IPS DF 4.7 (cell line): Measurements from ENCODE around the gene PRR12.

Source experiments
- DNase-seq: peaks from one replicate; pipeline ENCODE4 v3.0.0-alpha.2; 2013; ENCODE audit warnings: low spot score; ENCODE audit errors: extremely low read depth

PRR12 gene

DNA sequence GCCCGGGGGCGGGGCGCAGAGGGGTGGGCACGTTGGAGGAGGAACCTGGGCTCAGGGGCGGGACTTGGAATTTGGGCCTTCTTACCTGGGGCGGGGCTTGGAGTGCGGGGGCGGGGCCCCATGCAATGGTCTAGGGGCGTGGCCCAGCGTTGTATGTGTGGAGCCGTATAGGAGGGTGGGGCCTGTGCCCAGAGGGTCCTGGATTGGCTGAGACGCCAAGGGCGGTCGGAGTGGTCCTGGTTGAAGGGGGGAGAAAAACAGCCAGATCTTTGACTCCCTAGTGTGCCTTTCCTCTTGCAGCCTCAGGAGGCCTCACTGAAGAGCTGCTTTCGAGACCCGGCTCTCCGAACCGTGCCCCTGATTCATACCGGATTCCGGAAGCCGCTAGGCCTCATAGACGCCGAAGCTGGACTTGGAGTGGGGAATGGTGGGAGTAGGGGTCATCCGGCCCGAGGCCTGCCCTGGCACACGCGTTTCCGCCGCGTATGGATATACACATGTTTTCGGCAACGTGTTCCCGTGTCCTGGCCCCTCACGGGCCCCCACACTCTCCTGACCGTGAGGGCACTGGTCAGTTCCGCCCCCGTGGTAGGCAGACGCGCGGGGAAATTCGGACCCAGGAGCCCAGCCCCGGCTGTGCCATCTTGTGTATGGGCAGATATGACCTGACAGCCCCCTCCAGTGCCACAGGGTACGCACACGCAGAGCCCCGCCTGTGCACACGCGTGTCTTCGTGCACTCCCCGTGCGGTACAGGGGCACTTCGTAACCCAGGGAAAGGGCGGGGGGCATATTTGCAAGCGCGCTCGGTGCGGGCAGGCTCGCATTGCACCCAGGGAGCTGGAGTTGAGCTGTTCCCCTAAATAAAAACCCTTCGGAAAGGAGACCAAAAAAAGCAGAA lies 661 bp upstream of the PRR12 start:
- DNase-seq, result peak; percentile 96

DNA sequence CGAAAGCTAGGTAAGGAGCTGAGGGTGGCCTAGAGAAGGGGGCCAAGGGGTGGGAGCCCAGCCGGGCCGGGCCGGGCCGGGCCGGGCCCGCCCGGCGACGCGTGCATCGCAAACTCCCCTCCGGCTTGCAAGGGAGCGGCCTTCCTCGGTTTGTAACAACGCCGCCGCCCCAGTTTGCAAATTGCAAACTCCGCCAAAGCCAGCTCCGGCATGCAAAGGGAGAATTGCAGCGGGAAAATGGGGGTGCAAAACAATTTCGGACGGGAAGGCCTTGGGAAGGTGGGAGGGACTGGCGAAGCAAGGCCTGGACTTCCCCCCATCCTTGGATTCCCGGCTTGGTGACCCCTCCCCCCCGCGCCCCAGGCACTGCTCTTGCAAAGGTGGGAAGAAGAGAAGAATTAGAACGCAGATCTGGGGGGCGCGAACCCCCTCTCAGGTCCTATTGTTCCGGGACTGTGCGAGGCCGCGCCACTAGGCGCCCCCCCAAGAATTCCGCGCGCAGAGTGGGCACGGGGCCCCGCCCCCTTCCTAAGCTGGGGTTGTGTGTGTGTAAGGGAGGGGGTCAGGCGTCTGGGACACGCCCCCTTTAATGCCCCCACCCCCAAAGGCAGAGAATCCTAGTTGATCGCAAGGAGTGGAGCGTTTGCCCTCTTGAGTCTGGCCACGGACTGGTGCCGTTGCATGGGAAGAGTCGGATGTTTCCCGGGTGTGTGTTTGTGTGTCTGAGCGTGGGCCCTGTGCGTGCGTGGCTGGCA lies 926 bp downstream of the PRR12 start:
- no peak for DNase-seq

DNA sequence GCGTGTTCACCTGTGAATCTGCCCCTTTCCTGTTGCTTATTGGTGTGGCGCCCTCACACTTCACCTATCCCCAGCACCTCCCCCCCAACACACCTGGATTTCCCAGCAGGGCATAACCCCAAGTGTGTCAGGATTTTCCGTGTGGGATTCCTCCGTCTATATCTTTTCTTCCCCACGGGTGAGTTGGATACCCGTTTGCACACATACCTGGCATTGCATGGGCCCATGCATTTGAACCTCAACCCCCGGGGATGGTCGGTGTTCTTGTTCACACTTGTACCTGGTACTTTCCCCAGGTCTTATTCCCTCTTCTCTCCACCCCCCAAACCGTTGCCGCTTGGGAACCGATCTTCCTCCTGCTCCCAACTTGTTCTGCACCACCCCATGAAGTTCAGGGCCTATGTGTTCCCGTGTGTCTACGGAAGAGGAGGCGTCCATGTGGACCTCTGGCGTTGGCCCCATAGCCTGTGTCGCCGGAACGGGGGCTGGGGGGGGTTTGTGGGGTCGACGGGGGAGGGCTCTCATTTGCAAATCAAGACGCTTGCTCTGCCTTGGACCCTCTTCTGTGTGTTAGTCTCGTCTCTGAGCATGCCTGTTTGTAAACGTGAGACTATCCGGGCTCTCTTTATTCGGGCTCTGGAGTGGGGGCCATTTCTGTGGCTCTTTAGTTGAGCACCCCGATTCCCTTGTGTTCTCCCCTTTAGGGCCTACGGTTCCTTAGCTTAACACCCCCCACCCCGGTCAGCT lies 1.7 kb downstream of the PRR12 start:
- DNase-seq, result no peak

DNA sequence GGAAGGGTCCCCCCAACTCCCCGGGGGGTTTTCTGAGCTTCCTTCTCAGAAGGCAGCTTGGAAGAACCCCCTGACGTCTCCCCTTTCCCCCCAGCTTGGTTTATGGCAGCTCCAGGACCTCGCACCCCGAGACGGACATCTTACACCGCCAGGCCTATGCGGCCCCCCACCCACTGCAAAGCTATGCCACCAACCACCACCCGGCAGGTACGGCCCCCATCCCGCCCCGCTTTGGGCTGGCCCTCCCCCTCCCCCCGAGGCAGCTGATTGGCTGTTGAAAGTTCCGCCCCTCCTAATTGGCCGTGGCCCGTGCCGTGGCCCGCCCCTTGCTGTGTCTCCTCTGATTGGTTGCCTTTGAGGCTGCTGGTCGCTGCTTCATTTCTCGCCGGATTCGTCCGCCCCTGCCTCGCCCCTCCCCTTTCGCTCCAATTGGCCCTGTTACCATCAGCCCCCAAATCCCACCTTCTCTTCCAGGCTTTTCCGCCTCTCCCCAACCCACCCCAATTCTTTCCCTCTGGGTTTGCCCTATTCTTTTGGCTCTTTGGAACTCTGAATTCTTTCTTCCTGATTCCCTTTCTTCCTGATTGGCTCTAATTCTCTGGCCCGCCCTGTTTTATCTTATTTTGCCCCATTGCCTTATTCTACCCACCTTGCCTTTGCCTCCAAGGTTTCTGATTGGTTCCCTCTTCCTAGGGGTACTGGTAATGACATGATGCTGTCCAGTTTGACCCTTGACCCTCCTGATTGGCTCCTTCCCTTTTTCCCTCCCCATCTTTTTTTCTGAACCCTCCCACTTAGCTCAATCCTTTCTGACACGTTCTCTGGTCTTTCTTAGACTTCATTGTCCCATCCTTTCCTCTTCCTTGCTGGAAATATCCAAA lies 2.5 kb downstream of the PRR12 start:
- no peak for DNase-seq

DNA sequence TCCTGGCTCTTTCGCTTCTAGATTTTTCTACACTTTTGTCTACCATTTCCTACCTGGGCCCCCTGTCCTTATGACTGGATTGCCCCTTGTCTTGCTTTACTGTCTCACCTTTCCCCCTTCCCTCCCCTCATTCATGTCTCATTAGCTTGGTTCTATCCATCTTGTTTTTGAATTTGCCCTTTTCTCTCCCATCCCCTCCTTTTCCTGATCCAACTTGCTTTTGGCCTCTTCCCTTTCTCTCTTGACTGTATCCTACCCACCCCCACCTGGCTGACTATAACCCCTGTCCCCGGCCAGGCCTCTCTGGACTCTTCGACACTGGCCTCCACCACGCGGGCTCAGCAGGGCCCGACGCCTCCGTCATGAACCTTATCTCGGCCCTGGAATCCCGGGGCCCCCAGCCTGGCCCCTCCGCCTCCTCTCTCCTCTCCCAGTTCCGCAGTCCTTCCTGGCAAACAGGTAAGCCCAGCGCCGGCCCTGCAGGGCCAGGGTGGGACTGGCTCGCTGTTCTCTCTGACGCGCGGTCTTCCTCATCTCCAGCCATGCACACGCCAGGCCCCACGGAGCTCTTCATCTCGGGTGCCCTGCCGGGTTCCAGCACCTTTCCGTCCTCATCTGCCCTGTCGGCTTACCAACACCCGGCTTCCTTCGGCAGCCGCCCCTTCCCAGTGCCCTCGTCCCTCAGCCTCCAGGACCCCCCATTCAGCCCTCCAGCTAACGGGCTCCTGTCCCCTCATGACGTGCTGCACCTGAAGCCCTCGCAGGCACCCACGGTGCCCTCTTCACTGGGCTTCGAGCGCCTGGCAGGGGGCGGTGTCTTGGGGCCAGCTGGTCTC lies 3.4 kb downstream of the PRR12 start:
- no peak for DNase-seq

DNA sequence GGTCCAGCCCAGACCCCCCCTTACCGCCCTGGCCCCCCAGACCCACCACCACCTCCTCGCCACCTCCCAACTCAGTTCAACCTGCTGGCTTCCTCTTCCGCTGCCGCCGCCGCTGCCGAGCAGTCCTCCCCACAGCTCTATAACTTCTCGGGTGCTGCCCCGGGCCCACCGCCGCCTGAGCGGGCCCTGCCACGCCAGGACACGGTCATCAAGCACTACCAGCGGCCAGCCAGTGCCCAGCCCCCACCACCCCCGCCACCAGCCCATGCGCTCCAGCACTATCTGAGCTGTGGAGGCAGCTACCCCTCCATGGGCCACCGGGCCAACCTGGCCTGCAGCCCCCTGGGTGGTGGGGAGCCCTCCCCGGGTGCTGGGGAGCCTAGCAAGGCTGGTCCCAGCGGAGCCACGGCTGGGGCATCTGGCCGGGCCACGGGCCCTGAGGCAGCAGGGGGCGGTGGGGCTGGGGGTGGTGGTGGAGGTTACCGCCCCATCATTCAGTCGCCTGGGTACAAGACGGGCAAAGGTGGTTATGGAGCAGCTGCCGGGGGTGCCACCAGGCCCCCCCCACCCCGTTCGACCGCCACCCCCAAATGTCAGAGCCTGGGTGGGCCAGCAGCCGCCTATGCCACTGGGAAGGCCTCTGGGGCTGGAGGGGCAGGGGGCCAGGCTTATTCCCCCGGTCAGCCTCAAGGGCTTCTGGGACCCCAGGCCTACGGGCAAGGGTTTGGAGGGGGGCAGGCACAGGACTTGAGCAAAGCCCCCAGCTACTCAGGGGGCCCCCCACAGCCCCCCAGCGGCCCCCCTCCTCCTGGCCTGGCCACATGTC lies 4.2 kb downstream of the PRR12 start:
- DNase-seq, result no peak

DNA sequence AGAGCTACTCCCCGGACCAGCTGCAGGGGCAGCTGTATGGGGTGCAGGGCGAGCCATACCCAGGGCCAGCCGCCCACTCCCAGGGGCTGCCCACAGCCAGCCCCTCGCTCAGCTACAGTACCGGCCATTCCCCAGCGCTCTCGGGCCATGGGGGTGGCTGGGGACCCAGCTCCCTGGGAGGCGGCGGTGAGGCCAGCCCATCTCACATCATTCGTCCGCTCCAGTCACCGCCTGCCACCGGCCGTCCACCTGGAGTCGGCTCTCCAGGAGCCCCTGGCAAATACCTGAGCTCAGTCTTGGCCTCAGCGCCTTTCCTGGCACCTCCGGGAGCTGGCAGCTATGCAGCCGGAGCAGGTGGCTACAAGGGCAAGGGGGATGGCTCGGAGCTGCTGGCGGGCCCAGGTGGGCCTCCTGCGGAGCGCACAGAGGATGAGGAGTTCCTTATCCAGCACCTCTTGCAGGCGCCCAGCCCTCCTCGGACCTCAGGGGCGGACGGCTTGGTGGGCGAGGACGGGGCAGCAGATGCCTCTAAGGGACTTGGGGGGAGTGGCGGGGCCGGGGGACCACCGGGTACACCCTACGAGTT lies 4.9 kb downstream of the PRR12 start:
- no peak for DNase-seq

DNA sequence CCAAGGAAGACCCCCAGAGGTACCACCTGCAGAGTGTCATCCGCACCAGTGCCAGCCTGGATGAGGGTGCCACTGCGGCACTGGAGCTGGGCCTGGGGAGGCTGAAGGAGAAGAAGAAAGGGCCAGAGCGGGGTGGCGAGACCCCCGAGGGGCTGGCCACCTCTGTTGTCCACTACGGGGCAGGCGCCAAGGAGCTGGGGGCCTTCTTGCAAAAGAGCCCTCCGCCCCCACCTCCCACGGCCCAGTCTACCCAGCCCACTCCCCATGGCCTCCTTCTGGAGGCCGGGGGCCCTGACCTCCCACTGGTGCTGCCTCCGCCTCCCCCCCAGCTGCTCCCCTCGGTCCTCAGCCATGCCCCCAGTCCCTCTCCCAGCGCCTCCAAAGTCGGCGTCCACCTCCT lies 5.4 kb downstream of the PRR12 start:
- DNase-seq, result no peak

DNA sequence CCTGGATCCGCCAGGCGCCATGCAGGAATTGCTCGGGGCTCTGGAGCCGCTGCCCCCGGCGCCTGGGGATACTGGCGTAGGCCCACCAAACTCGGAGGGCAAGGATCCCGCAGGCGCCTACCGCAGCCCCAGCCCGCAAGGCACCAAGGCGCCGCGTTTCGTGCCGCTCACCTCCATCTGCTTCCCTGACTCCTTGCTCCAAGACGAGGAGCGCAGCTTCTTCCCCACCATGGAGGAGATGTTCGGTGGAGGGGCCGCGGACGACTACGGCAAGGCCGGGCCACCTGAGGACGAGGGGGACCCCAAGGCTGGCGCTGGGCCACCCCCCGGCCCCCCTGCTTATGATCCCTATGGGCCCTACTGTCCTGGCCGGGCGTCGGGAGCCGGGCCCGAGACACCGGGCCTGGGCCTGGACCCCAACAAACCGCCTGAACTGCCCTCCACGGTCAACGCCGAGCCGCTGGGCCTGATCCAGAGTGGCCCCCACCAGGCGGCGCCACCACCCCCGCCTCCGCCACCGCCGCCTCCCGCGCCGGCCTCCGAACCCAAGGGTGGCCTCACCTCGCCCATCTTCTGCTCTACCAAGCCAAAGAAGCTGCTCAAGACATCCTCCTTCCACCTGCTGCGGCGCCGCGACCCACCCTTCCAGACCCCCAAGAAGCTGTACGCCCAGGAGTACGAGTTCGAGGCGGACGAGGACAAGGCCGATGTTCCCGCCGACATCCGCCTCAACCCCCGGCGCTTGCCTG lies 6.1 kb downstream of the PRR12 start:
- no peak for DNase-seq

DNA sequence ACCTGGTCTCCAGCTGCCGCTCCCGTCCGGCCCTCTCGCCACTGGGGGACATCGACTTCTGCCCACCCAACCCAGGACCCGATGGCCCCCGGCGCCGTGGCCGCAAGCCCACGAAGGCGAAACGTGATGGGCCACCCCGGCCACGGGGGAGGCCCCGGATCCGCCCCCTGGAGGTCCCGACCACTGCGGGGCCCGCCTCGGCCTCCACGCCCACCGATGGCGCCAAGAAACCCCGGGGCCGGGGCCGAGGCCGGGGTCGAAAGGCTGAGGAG lies 6.7 kb downstream of the PRR12 start:
- DNase-seq, result no peak

DNA sequence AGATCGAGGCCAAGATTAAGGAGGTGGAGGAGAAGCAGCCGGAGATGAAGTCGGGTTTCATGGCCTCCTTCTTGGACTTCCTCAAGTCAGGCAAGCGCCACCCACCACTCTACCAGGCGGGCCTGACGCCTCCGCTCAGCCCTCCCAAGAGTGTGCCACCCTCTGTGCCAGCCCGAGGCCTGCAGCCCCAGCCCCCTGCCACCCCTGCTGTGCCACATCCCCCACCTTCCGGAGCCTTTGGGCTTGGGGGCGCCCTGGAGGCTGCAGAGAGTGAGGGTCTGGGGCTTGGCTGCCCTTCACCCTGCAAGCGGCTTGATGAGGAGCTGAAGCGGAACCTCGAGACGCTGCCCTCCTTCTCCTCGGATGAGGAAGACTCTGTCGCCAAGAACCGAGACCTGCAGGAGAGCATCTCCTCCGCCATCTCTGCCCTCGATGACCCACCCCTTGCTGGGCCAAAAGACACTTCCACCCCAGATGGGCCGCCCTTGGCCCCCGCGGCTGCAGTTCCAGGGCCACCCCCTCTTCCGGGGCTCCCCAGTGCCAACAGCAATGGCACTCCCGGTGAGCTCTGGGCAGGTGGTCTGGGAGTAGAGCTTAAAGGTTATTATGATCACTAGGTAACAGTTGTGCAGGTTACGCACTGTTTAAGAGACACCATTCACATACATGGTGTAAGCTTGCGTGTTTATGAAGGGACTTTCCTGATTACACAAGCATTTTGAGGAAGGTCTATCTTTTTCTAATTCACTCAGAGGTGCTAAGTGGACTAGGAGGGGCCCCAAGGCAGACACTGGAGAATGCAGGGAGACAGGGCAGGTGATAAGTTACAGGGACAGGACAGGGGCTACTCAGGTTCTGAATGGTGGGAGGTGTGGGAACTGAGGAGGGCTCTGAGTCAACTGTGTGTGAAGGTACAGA lies 8.7 kb downstream of the PRR12 start:
- DNase-seq, result no peak

DNA sequence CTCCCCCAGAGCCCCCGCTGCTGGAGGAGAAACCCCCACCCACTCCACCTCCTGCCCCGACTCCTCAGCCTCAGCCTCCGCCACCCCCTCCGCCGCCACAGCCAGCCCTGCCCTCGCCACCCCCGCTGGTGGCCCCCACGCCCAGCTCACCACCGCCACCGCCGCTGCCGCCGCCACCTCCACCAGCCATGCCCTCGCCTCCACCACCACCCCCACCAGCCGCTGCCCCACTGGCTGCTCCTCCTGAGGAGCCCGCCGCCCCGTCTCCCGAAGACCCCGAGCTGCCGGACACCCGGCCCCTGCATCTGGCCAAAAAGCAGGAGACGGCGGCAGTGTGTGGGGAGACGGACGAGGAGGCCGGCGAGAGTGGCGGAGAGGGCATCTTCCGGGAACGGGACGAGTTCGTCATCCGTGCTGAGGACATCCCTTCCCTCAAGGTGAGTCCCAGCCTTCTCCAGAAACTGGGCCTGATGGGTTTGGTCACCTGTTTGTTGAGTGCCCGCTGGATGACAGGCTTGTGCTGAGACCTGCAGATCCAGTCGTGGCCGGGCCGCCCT lies 10.6 kb downstream of the PRR12 start:
- no peak for DNase-seq

DNA sequence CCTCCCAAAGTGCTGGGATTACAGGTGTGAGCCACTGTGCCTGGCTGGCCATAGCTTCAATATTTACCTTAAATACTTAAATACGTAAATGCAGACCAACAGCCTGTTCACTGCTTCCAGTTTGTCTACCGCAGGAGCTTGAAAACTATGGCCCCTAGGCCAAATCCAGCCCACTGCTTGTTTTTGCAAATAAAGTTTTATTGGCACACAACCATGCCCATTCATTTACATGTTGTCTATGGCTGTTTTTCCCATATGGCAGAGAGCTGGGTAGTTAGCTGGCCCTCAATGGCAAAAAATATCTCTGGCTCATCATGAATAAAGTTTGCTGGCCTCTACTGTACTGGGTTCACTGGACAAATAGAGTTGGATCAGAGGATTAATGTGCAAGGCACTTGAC lies 11.8 kb downstream of the PRR12 start:
- DNase-seq, result no peak

DNA sequence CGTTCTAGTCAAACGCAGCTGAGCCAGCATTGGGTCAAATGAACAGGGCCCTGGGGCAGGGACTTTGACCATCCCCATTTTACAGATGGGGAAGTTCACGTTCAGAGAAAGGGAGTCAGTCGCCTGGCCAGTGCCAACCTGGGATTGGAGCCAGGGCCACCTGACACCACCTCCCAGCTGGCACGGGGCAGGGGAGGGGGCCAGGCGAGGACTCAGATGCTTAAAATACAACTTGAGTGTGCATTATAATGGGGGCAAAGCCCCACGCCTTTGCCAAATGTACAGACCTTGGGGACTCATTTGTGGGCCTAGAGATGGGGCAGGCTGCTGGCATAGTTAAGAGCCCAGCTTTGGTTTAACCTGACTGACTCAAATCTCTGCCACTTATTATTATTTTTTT lies 14.6 kb downstream of the PRR12 start:
- DNase-seq, result no peak

DNA sequence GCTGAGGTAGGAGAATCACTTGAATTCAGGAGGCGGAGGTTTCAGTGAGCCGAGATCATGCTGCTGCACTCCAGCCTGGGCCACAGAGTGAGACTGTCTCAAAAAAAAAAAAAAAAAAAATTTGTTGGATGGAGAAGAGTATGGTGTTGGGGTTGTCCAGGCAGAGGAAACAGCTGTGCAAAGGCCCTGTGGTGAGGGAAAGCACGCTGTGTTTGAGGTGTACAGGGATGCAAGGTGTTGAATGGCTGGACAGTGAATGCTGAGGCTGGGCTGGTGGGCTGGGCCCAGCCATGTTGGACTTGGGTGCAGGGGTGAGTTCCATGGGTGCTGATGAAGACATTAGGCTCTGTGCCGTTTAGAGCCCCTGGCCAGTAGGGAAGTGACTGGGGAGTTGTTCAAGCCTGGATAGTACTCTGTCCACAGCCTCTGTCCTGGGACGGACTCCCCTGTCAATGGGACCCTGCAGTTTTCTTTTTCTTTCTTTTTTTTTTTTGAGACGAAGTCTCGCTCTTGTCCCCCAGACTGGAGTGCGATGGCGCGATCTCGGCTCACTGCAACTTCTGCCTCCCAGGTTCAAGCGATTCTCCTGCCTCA lies 18.6 kb downstream of the PRR12 start:
- no peak for DNase-seq

DNA sequence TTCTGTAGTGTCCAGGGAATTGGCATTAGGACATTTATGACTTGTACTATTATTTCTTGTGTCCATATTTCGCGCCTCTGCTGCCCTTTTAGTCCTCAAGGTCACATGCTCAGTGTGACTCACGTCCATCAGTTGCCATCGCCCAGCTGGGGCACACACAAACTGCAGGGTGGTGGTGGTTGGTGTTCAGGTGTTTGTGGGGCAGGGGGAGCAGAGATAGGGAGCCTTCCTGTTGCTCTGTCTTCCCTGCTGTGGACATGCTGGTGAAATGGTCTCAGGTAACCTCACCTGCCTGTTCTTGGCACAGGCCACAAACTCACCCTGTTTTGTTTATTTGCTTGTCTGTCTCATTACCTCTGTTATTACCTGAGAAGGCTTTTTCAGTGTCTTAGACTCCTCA lies 22.4 kb downstream of the PRR12 start:
- DNase-seq, result no peak
